ENCODE measurements around the gene ZBP1.

ZBP1 gene

DNA sequence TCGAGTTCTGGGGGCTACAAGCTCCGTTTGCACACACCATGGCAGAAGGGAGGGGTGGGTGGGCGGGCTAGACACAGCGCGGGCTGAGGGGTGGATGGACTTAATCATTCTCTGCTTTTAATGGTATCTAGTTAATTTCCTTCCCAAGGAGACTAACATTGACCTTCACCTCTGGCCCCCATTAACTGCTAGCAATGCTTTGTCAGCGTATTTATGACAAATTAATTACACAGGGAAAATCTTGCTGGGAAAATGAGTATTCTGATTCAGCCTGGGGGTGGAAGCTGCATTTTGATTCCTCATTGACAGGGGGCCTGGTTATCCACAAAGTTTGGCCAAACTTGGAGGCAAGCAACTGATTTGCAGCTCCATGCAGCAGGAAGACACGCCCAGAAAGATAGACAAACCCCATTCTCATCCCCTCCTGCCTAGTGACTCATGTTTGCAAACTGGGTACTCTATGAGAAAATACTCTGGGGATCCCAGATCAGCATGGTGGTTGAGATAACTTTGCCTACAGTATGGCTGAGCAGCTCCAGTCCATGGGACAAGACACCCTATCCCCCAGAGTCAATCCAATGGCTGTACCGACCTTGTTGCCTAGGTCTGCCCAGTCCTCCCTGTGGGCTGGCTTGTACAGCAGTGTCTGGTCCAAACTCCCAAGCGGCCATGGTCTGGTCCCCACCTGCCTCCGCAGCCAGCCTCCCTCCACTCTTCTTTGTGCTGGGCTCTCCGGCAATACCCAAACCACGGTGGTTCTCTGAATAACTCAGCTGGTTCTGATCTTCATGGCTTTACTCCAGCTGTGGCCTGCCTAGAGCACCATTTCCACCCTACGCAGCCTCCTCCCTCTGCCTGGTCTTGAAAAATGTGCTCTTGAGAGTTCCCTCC is 19.7 kb downstream of the ZBP1 start:
- H3K27me3 ChIP-seq (ENCODE audit: insufficient read depth, low read depth) = no peaks in the 10 kb centered on the region
- H3K4me1 ChIP-seq (ENCODE audit: low read depth, poor library complexity, severe bottlenecking) = peaks cover 12% of the 10 kb centered on the region

DNA sequence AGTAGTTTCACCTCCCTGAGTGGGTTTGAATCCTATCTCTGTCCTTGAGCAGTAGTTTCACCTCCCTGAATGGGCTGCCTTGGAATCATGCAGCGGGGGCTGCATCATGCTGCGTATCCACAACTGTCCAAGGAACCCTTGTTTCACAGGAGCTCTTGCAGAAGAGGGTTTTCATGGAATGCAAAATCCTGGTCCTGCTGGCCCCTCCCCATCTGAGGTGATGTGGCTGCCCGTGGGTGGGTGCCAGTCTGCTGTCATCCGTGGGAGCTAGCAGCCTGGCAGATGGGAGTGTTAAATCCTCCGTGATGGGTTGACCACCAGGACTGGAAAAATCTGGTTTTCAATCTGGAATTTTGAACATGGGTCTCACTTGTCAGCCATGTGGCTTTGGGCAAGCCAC is 21.7 kb downstream of the ZBP1 start:
- Histone ChIP-seq H2AFZ (ENCODE audit: low read depth) (no peak overlapping the region), H3K4me3 (IDR thresholded peaks at IDR 0.05; ENCODE audit: insufficient read depth, low read depth, low read length) (no peak overlapping the region), H3K27ac (no peak overlapping the region), H3K27me3 (ENCODE audit: insufficient read depth, low read depth) (no peaks in the 10 kb centered on the region), H3K4me2 (no peak overlapping the region), H3K4me1 (ENCODE audit: low read depth, poor library complexity, severe bottlenecking) (peaks cover 16% of the 10 kb centered on the region), H3K79me2 (ENCODE audit: insufficient read depth, low read depth) (no peaks in the 10 kb centered on the region), H3K36me3 (ENCODE audit: insufficient read depth) (no peaks in the 10 kb centered on the region), H4K20me1 (ENCODE audit: insufficient read depth) (no peaks in the 10 kb centered on the region), H3K9ac (no peak overlapping the region)
- TF ChIP-seq, protein P1, sequence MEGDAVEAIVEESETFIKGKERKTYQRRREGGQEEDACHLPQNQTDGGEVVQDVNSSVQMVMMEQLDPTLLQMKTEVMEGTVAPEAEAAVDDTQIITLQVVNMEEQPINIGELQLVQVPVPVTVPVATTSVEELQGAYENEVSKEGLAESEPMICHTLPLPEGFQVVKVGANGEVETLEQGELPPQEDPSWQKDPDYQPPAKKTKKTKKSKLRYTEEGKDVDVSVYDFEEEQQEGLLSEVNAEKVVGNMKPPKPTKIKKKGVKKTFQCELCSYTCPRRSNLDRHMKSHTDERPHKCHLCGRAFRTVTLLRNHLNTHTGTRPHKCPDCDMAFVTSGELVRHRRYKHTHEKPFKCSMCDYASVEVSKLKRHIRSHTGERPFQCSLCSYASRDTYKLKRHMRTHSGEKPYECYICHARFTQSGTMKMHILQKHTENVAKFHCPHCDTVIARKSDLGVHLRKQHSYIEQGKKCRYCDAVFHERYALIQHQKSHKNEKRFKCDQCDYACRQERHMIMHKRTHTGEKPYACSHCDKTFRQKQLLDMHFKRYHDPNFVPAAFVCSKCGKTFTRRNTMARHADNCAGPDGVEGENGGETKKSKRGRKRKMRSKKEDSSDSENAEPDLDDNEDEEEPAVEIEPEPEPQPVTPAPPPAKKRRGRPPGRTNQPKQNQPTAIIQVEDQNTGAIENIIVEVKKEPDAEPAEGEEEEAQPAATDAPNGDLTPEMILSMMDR (conservative IDR thresholded peaks at IDR 0.05; ENCODE audit: low read depth, low read length) = no peak

More for the DNA sequence above, 19.7 kb downstream of the ZBP1 start:
- Histone ChIP-seq H2AFZ (ENCODE audit: low read depth) (no peak overlapping the region), H3K79me2 (ENCODE audit: insufficient read depth, low read depth) (no peaks in the 10 kb centered on the region), H3K27ac (no peak overlapping the region), H4K20me1 (ENCODE audit: insufficient read depth) (no peaks in the 10 kb centered on the region), H3K4me3 (IDR thresholded peaks at IDR 0.05; ENCODE audit: insufficient read depth, low read depth, low read length) (no peak overlapping the region), H3K4me2 (no peak overlapping the region), H3K9ac (no peak overlapping the region), H3K36me3 (ENCODE audit: insufficient read depth) (no peaks in the 10 kb centered on the region)
- TF ChIP-seq, protein P1 (conservative IDR thresholded peaks at IDR 0.05; ENCODE audit: low read depth, low read length) = no peak

DNA sequence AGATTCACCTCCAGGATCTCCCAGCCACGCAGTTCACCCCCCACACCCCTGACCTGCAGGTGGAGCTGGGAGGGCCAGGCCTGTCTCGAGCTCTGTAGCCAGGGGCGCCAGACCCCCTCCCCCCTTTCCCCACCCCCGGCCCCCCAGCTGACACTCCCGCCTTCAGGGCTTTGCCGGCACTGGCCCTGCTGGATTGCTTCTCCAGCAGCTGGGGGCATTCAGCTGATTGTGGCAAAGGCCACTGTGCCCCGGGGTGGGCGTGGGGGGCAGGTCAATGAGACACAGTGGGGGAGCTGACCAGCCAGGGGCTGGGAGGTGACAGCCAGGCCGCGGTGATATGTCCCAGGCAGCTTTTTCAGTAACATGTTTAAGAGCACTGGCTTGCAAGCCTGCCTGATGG is 22.2 kb downstream of the ZBP1 start:
- Histone ChIP-seq H4K20me1 (ENCODE audit: insufficient read depth) (no peaks in the 10 kb centered on the region), H2AFZ (ENCODE audit: low read depth) (no peak overlapping the region), H3K4me2 (no peak overlapping the region), H3K4me1 (ENCODE audit: low read depth, poor library complexity, severe bottlenecking) (peaks cover 16% of the 10 kb centered on the region), H3K27ac (no peak overlapping the region), H3K36me3 (ENCODE audit: insufficient read depth) (no peaks in the 10 kb centered on the region), H3K27me3 (ENCODE audit: insufficient read depth, low read depth) (no peaks in the 10 kb centered on the region), H3K79me2 (ENCODE audit: insufficient read depth, low read depth) (no peaks in the 10 kb centered on the region), H3K9ac (no peak overlapping the region), H3K4me3 (IDR thresholded peaks at IDR 0.05; ENCODE audit: insufficient read depth, low read depth, low read length) (no peak overlapping the region)
- TF ChIP-seq, protein P1 (conservative IDR thresholded peaks at IDR 0.05; ENCODE audit: low read depth, low read length) = no peak

DNA sequence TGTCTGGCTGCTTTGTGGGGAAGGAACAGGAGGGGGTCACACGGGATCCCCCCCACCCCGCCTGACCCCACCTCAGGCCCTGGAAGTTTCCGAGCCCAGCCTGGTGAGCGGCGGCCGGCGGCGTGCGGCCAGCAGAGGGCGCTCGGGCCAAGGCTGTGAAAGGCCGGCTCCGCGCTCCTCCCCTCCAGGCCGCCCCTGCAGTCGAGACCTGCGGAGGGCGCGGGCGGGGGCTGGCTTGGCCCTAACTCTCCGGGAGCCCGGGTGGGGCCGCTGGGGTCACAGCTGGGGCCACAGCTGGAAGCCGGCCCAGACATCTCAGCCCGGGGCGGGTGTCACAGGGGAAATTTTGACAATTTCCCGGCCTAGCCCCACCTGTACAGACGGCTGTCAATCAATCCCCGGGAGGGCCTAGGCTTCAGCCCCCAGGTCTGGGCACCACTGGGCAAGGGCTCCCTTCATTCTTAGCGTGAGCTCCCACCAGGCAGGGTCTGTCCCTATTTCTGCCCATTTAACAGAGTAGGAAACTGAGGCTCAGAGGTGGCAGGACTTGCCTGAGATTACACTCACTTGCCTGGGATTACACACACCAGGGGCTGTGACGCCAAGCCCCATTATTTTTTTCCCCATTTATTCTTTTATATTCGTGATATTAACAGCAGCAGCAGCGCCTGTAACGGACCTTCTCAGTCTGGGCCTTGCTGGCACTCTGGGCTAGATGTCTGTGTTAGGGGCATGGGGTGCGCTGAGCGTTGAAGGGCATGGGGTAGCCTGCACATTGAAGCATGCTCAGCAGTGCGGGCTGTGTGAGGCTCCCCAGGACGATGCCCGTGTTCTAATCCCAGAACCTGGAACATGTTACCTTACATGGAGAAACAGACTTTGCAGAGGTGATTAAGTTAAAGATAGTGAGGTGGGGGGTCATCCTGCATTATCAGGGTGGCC is 23.0 kb downstream of the ZBP1 start:
- Histone ChIP-seq H3K4me2 (peak overlapping the region; percentile 49), H4K20me1 (ENCODE audit: insufficient read depth) (no peaks in the 10 kb centered on the region), H3K9ac (no peak overlapping the region), H3K27ac (no peak overlapping the region), H2AFZ (ENCODE audit: low read depth) (peak overlapping the region; percentile 38; the same call in 1 of the 2 replicates), H3K36me3 (ENCODE audit: insufficient read depth) (no peaks in the 10 kb centered on the region), H3K4me3 (IDR thresholded peaks at IDR 0.05; ENCODE audit: insufficient read depth, low read depth, low read length) (no peak overlapping the region), H3K79me2 (ENCODE audit: insufficient read depth, low read depth) (no peaks in the 10 kb centered on the region), H3K27me3 (ENCODE audit: insufficient read depth, low read depth) (no peaks in the 10 kb centered on the region), H3K4me1 (ENCODE audit: low read depth, poor library complexity, severe bottlenecking) (peaks cover 16% of the 10 kb centered on the region)
- TF ChIP-seq, protein P1 (conservative IDR thresholded peaks at IDR 0.05; ENCODE audit: low read depth, low read length) = peak; percentile 93
